ENCODE measurements around the gene NDOR1.

DNA sequence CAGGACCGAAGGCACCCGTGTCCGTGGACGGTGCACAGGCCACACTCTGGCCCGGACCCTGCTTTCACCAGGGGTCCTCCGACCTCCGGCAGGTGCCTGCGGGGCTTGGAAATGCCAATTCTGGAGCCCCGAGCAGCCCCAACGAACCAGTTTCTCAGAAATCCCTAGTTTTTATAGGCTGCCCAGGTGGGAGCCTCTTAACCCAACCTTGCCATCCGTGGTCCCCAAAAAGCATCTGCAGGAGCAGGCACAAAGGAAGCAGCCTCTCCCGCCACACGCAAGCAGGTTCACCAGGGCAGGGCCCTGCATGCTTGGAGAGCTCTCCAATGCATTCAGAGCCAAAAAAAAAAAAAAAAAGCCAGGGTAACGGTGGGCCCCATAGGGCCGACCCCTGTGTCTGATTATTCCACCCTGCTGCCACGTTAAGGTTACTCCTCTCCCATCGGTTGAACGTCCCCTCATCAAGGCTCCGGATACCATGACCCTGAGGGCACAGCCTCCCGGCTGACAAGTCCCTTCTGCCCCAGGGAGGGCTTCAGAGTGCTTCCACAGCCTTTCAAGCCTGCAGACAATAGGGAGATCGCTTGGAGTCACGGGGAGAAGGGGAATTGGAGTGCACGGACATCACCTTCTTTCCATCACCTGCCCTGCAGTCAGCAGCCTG lies 4.2 kb upstream of the NDOR1 start:
- no peak for TF ChIP-seq EZH2 (IDR thresholded peaks at IDR 0.05; ENCODE audit: borderline replicate concordance, low read length)
- TF ChIP-seq, protein P1, sequence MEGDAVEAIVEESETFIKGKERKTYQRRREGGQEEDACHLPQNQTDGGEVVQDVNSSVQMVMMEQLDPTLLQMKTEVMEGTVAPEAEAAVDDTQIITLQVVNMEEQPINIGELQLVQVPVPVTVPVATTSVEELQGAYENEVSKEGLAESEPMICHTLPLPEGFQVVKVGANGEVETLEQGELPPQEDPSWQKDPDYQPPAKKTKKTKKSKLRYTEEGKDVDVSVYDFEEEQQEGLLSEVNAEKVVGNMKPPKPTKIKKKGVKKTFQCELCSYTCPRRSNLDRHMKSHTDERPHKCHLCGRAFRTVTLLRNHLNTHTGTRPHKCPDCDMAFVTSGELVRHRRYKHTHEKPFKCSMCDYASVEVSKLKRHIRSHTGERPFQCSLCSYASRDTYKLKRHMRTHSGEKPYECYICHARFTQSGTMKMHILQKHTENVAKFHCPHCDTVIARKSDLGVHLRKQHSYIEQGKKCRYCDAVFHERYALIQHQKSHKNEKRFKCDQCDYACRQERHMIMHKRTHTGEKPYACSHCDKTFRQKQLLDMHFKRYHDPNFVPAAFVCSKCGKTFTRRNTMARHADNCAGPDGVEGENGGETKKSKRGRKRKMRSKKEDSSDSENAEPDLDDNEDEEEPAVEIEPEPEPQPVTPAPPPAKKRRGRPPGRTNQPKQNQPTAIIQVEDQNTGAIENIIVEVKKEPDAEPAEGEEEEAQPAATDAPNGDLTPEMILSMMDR (conservative IDR thresholded peaks at IDR 0.05 in 1 of 2, IDR thresholded peaks at IDR 0.05 in 1 of 2; ENCODE audit: extremely low read depth in 1 of 2, insufficient read depth in 1 of 2, low read depth in 1 of 2, low read length in 2 of 2) = no peak
